Measurements from ENCODE around the gene UCN.
"Not testable (repeated sequence)": the region's sequence is repeated elsewhere in the genome, so short reads cannot be mapped to it uniquely, and the experiment has no call there.

UCN gene

GRCh38 chr2:27281855-27282559 lies 26.2 kb downstream of the UCN start, which contains the start of gene TRIM54:
TRIM54 (plus strand) TSS chr2:27282429; CDS start chr2:27282732, 303 bp downstream.
- DNase-seq: no peak

DNA sequence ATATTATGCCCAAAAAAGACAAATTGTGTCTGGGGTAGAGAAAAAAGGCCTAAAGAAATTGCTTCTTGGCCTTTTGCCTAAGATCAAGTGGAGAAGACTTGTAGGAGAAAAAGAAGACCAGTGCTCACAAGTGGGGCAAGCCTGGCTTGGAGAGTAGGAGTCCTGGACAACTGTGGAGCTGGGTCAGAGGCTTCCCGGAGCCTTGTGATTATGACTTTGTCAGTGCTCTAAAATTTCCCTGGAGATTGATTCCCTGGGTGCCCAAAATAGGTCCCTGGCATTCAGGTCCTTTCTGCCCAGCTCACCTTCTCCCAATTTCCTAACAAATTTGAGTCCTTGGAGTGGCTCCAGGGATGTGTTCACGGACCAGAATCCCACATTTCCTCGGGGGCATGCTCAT lies 26.8 kb downstream of the UCN start:
- DNase-seq: no peak

- no peak for DNase-seq
Observed at GRCh38 chr2:27280826-27281225, 27.4 kb downstream of the UCN start.

DNA sequence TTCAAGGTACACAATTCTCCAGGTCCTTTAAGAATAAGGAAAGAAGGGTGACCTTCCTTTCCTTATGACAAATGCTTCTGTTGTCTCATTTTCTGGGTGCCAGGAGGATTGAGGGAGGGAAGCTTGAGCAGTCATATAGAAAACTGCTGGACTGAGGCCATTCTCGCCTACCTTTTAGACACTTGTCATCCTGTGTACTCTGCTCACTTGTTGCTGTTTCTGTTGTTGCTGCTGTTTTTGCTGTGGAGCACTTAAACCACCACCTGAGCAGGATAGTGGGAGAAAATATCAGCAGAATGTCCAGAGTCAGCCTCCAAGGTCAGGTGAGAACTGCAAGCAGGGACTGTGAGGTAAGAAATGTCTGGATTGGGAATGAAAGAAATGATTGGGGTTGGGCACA lies 30.2 kb downstream of the UCN start:
- DNase-seq: no peak

DNA sequence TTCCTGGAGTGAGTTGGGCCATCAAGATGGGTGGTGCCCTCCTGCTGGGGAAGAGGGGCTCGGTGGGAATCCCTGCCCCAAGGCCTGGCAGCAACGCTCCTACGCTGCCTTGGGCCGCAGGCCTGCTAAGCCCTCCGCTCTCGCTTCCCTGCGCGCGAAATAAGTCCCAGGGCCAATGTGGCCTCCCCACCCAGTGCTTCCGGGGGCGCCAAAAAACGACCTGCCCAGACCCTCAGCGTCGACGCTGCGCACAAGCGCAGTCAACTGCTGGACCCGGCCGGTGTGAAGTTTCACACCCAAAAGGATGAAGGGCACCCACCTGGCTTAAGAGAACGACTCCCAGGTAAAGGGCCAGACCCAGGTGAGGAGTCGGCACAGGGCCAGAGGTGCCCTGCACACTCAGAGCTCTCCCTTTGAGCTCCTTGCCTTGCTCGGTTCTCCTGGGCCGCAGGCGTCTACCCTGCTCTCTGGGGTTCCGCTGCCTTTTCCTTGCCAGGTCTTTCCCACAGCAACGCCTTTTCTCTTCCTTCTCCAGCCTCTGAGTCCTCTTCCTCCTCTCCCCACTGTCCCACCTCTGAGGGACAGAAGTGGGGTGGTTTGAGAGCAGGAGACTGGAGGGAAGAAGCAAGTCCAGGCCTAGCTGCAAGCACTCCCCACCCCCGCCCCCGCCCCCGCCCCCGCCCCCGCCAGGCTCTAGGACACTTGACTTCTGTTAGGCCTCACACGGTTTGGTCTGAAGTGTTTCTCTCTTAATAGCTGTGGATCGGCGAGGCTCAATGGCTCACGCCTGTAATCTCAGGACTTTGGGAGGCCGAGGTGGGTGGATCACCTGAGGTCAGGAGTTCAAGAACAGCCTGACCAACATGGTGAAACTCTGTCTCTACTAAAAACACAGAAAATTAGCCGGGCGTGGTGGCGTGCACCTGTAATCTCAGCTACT lies 32.8 kb downstream of the UCN start, which contains the start of gene DNAJC5G:
Gene DNAJC5G (plus strand): TSS at position 223 of the 940 bp plus-strand sequence. CDS start 1,296 bp downstream, outside the sequence.
- no peak for DNase-seq

GRCh38 chr2:27272537-27273522 lies 35.4 kb downstream of the UCN start:
- not testable (repeated sequence) for DNase-seq

DNA sequence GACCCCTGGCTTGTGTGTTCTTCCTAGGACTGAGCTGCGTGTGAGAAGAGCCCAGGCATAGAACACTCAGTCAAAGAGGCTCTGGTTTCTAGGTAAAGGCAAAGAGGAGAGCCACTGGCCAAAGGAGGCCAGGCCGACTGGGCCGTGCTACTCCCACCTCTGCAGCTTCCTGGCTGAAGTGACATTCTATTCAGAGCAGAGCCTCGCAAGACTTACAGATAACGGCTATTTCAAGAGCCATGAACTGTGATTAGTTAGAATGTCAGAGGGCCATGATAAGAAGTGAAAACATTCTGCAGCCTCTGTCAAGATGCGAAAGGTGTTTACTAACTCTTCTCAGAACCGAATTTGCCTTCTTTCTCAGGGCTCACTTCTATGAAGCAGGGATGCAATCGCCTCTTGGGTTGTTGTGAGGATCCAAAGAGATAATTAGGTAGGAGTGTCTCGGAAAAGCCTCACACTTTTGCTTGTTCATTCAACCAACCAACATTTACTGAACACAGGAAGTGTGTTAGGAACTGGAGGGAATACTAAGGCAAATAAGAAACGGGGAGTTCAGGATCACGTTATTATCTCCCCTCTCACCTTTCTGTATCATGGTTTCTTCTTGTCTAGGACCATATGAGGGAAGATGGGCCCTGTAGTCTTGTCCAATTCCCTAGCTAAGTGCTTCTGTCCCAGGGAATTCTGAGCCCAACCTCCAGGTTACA lies 36.5 kb downstream of the UCN start:
- no peak for DNase-seq

GRCh38 chr2:27270670-27271069 lies 37.6 kb downstream of the UCN start:
- DNase-seq: no peak

DNA sequence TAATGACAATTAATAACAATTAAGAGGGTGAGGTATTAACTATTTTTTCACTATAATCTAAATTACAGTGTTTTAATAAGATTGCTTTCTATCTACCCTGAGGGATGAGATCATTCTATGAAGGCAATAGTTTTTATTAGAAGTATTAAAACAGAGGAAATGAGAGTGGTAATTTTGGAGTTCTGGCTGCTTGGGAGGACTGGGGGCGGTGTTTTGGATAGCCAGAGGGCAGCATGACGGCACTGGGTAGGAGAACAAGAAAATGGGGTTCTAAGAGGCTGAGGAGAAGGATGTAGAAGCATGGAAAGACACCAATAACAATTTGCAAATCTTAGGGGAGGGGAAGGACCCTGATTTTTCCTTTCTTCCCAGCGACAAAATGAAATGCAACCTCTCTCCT lies 38.1 kb downstream of the UCN start:
- no peak for DNase-seq

- not testable (repeated sequence) for DNase-seq
Observed at GRCh38 chr2:27268296-27268695, 39.9 kb downstream of the UCN start.

DNA sequence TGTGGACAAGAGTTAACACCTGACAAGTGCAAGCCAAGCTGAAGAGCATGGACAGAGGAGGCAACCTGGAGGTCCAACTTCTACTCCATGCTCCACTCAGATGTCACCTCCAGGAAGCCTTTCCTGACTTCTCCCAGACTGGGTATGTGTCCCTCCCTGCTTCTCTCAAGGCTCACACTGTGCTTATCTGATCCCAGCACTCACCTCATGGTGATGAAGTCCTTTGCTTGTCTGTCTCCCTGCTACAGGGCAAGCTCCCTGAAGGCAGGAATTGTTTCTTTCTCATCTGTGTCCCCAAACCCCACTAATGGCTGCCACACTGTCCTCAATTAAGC lies 42.7 kb downstream of the UCN start:
- no peak for DNase-seq

DNA sequence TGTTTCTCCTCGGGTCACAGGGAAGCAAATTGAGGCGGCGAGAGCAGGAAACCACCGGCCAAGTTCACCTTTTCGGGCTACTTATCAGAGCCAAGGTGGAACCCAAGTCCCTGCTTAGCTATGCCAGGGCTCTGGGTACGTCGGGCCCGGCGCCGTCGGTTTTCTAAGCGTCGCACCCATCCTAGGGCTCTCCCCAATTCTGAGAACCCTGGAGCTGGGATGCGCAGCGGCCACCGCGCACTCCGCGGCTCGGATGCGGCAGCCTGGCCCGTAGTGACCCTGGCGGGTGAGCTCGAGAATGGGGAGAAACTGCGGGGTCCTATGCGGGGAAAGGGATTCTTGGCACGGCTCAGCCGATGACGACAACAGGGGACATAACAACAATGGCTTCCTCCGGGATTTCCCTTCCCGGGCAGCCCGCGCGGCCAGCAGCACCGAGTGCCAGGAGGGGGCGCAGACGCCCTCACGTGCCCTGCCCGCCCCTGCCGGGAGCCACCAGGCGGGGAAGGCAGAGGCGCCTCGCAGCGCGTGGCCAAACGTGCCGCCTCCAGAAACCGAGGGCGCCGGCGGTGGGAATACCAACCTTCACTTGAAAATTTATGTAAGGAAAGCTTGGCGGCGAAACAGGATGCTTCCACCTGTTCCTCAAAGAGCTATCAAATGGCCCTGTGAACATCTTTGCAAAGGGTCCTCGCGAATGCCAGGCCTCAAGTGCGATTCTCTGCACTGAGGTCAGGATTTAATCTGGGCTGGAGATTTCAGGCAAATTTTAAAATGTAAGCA lies 43.3 kb downstream of the UCN start:
- peak; percentile 67 for DNase-seq

DNA sequence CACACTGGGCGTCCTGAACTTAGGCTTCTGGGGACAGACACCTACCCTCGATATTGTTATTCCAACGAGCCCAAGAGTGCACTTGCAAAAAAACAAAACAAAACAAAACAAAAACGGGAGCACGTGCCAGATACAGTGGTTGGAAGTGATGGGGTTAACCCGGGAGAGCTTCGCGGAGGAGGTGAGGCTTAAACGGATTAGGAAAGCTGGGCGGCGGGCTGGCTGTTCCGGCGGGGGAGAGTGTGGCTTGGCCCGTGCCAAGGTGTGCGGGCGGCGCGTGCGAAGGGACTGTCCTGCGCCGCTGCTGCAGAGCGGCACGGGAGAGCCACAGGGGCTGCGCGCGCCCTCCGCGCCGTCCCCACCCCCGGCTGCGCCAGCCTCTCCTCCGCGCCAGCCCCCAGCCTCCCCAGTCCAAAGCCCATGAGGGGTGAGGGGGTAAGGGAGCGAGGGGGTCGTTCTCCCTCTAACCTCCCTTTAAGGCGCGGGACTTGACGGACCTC lies 43.9 kb downstream of the UCN start:
- no peak for DNase-seq

- DNase-seq: no peak
Observed at GRCh38 chr2:27263287-27264252, 44.7 kb downstream of the UCN start.

GRCh38 chr2:27262379-27263286 lies 45.6 kb downstream of the UCN start, which contains the start of gene SLC30A3:
SLC30A3 (minus strand) TSS chr2:27263047; CDS start chr2:27262906, 141 bp downstream.
- no peak for DNase-seq

DNA sequence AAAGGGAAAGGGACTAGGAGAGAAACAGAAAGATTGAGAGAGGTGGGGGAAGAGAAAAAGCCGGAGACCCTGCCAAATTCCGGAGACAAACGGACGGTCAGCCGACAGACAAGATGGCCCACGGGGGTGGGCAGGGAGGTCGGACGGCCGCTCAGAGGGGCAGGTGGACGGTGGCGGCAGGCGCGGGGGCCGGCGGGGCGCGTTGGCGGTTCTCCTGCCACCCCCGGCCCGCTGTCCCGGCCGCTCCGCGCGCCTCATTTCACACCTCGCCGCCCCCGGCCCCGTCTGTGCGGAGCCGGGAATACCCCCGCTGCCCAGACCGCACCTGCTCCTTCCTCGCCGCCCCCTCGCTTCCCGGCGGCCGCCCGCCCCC lies 46.3 kb downstream of the UCN start:
- no peak for DNase-seq

GRCh38 chr2:27261241-27261925 lies 46.9 kb downstream of the UCN start:
- DNase-seq: no peak

GRCh38 chr2:27258051-27258450 lies 50.2 kb downstream of the UCN start:
- no peak for DNase-seq
